Dermis blood vessel endothelial cell (primary cell): Measurements from ENCODE around the gene WNT10A. TPM values are rescaled to one million over a fixed set of nuclear protein-coding genes. Genes with fewer than 3 reads are reported as not detected.

ENCODE experiments used
- DNase-seq: peaks from one replicate; pipeline ENCODE4 v3.0.0; 2010
- total RNA-seq: library from RNA; depleted of rRNA; stranded (reverse); fragments of >200 nt; gene quantifications from 2 replicates; pipeline ENCODE4 v1.2.3, GENCODE V29; 2014

The WNT10A gene
- total RNA-seq, 1 donor from 2014 or later = under 0.01 TPM

- DNase-seq = no peak
Observed at GRCh38 chr2:218858138-218858445, 22.6 kb upstream of the WNT10A start.

GRCh38 chr2:218858671-218859555, 21.7 kb upstream of the WNT10A start:
- no peak for DNase-seq

GRCh38 chr2:218859556-218859987, 21.1 kb upstream of the WNT10A start, which contains the start of gene WNT6:
Gene WNT6 (plus strand): TSS chr2:218859805. CDS start chr2:218860038, 233 bp downstream.
- no peak for DNase-seq

GRCh38 chr2:218859988-218860831, 20.4 kb upstream of the WNT10A start:
- no peak for DNase-seq

GRCh38 chr2:218860950-218861381, 19.7 kb upstream of the WNT10A start:
- peak; percentile 38 for DNase-seq

GRCh38 chr2:218861645-218862318, 18.9 kb upstream of the WNT10A start:
- no peak for DNase-seq

- DNase-seq = no peak
Observed at GRCh38 chr2:218863021-218863520, 17.6 kb upstream of the WNT10A start.

- DNase-seq = no peak
Observed at GRCh38 chr2:218865396-218865795, 15.3 kb upstream of the WNT10A start.

GRCh38 chr2:218865999-218866398, 14.7 kb upstream of the WNT10A start:
- no peak for DNase-seq

- no peak for DNase-seq
Observed at GRCh38 chr2:218867900-218868299, 12.8 kb upstream of the WNT10A start.

GRCh38 chr2:218869064-218869463, 11.6 kb upstream of the WNT10A start:
- DNase-seq = no peak

- no peak for DNase-seq
Observed at GRCh38 chr2:218870984-218871344, 9.7 kb upstream of the WNT10A start.

- no peak for DNase-seq
Observed at GRCh38 chr2:218871345-218872302, 9.0 kb upstream of the WNT10A start.

- no peak for DNase-seq
Observed at GRCh38 chr2:218872645-218873358, 7.8 kb upstream of the WNT10A start.

GRCh38 chr2:218873359-218874194, 7.1 kb upstream of the WNT10A start:
- DNase-seq = no peak

- no peak for DNase-seq
Observed at GRCh38 chr2:218875692-218876246, 4.9 kb upstream of the WNT10A start.

- DNase-seq = peak; percentile 79
Observed at GRCh38 chr2:218876562-218877219, 4.0 kb upstream of the WNT10A start.

- no peak for DNase-seq
Observed at GRCh38 chr2:218877331-218877730, 3.3 kb upstream of the WNT10A start.

- no peak for DNase-seq
Observed at GRCh38 chr2:218877891-218878290, 2.8 kb upstream of the WNT10A start.
